LHCN-M2 (cell line): ENCODE data around the gene SPATA31C1. TPM values are rescaled to one million over a fixed set of nuclear protein-coding genes. Genes with fewer than 3 reads are reported as not detected.
"Not testable (repeated sequence)": the region's sequence is repeated elsewhere in the genome, so short reads cannot be mapped to it uniquely, and the experiment has no call there.

ENCODE experiments used
- DNase-seq: peaks from one replicate; pipeline ENCODE4 v3.0.0-alpha.2; 2012; ENCODE audit warnings: low read depth
- total RNA-seq: library from RNA; depleted of rRNA; stranded (reverse); fragments of >200 nt; gene quantifications from 2 replicates; pipeline ENCODE4 v1.2.3, GENCODE V29; 2014

SPATA31C1 gene
- total RNA-seq, 1 experiment from 2014 or later = not detected

GRCh38 chr9:87886933-87887505, 30.7 kb upstream of the SPATA31C1 start:
- DNase-seq = no peak

- DNase-seq = no peak
Observed at GRCh38 chr9:87887661-87888480, 29.9 kb upstream of the SPATA31C1 start.

- no peak for DNase-seq
Observed at GRCh38 chr9:87888501-87888900, 29.3 kb upstream of the SPATA31C1 start.

GRCh38 chr9:87889065-87889881, 28.5 kb upstream of the SPATA31C1 start:
- no peak for DNase-seq

GRCh38 chr9:87889882-87890252, 27.9 kb upstream of the SPATA31C1 start:
- no peak for DNase-seq

GRCh38 chr9:87890837-87891236, 26.9 kb upstream of the SPATA31C1 start:
- DNase-seq = no peak

GRCh38 chr9:87891754-87892153, 26.0 kb upstream of the SPATA31C1 start:
- no peak for DNase-seq

- DNase-seq = no peak
Observed at GRCh38 chr9:87892956-87893355, 24.8 kb upstream of the SPATA31C1 start.

- no peak for DNase-seq
Observed at GRCh38 chr9:87894998-87895625, 22.6 kb upstream of the SPATA31C1 start.

- no peak for DNase-seq
Observed at GRCh38 chr9:87896891-87897290, 20.9 kb upstream of the SPATA31C1 start.

- no peak for DNase-seq
Observed at GRCh38 chr9:87898151-87898550, 19.6 kb upstream of the SPATA31C1 start.

GRCh38 chr9:87902371-87902770, 15.4 kb upstream of the SPATA31C1 start:
- not testable (repeated sequence) for DNase-seq

- DNase-seq = no peak
Observed at GRCh38 chr9:87909310-87910041, 8.3 kb upstream of the SPATA31C1 start.

GRCh38 chr9:87910821-87911220, 6.9 kb upstream of the SPATA31C1 start:
- no peak for DNase-seq

GRCh38 chr9:87919013-87919412, 1.3 kb downstream of the SPATA31C1 start:
- DNase-seq = not testable (repeated sequence)

- not testable (repeated sequence) for DNase-seq
Observed at GRCh38 chr9:87921561-87921960, 3.8 kb downstream of the SPATA31C1 start.

GRCh38 chr9:87923012-87923411, 5.2 kb downstream of the SPATA31C1 start:
- not testable (repeated sequence) for DNase-seq

GRCh38 chr9:87924851-87925250, 7.1 kb downstream of the SPATA31C1 start:
- DNase-seq = not testable (repeated sequence)

- DNase-seq = not testable (repeated sequence)
Observed at GRCh38 chr9:87929152-87929551, 11.4 kb downstream of the SPATA31C1 start.

- not testable (repeated sequence) for DNase-seq
Observed at GRCh38 chr9:87934444-87934843, 16.7 kb downstream of the SPATA31C1 start.

GRCh38 chr9:87937352-87937751, 19.6 kb downstream of the SPATA31C1 start:
- DNase-seq = not testable (repeated sequence)
